H1 (cell line): ENCODE data around the gene SATL1. TPM values are rescaled to one million over a fixed set of nuclear protein-coding genes. Genes with fewer than 3 reads are reported as not detected.

ENCODE experiments used
- CTCF ChIA-PET: fragments of 300-600 bp; sonication (Branson Sonifier 250); formaldehyde crosslinking; loops from one replicate; lab custom pipeline; 2021; ENCODE audit not compliant: partially characterized antibody; lab: Charles Lee
- POLR2A ChIA-PET: fragments of 300-600 bp; sonication (Branson Sonifier 250); formaldehyde crosslinking; loops from one replicate; lab custom pipeline; 2021; ENCODE audit warnings: inconsistent platforms; ENCODE audit not compliant: partially characterized antibody; lab: Charles Lee
- DNase-seq, 2 experiments: peaks; one replicate each; pipeline versions ENCODE4 v3.0.0 to v3.0.0-alpha.2; 2010 to 2022; ENCODE audit warnings: low spot score in 2 of 2, low read depth in 1 of 2, mixed read lengths in 1 of 2
- FAIRE-seq: peaks from 2 replicates; lab custom pipeline; 2011; peaks lifted over from hg19 to GRCh38; lab: Jason Lieb, UNC
- H2AFZ ChIP-seq: 2 replicates; pipeline ENCODE4 v1.8.1; 2012; ENCODE audit warnings: low read length, inconsistent platforms
- H2AK5ac ChIP-seq: 2 replicates; pipeline ENCODE4 v1.6.1; 2013; ENCODE audit warnings: low read depth, low read length
- H2BK120ac ChIP-seq: replicated peaks from 2 replicates; pipeline ENCODE3; 2013; ENCODE audit warnings: low read depth, low read length, inconsistent platforms
- H2BK12ac ChIP-seq: 2 replicates; pipeline ENCODE4 v1.6.1; 2013; ENCODE audit warnings: low read depth, low read length
- H2BK15ac ChIP-seq: 2 replicates; pipeline ENCODE4 v1.6.1; 2013; ENCODE audit warnings: low read length
- H2BK20ac ChIP-seq: 2 replicates; pipeline ENCODE4 v1.6.1; 2013; ENCODE audit warnings: low read length
- H2BK5ac ChIP-seq: 2 replicates; pipeline ENCODE4 v1.6.1; 2013; ENCODE audit warnings: low read depth, low read length
- H3K14ac ChIP-seq: 2 replicates; pipeline ENCODE4 v1.6.1; 2013; ENCODE audit warnings: inconsistent platforms; ENCODE audit not compliant: insufficient read length
- H3K18ac ChIP-seq: 2 replicates; pipeline ENCODE4 v1.6.1; 2013; ENCODE audit warnings: low read length; ENCODE audit errors: extremely low read depth
- H3K23ac ChIP-seq: 2 replicates; pipeline ENCODE4 v1.6.1; 2013; ENCODE audit warnings: inconsistent platforms; ENCODE audit not compliant: insufficient read length
- H3K23me2 ChIP-seq: 2 replicates; pipeline ENCODE4 v1.6.1; 2013; ENCODE audit warnings: low read depth, low read length
- H3K27ac ChIP-seq: 2 replicates; pipeline ENCODE4 v1.6.1; 2011; ENCODE audit warnings: low read depth, low read length, inconsistent platforms
- H3K27me3 ChIP-seq, 4 experiments: replicated peaks in 1 of 4; 1 replicate in 1 of 4; 2 replicates in 3 of 4; pipeline versions ENCODE4 v1.6.1 to v1.8.1; 2011 to 2013; ENCODE audit warnings: low read length in 3 of 4, mild to moderate bottlenecking in 3 of 4, inconsistent platforms in 2 of 4, mixed read lengths in 2 of 4, moderate library complexity in 1 of 4; ENCODE audit not compliant: control insufficient read depth in 3 of 4, insufficient read depth in 3 of 4; ENCODE audit errors: extremely low read depth in 1 of 4
- H3K36me3 ChIP-seq, 4 experiments: 2 replicates each; pipeline versions ENCODE4 v1.6.1 to v1.8.1; 2011 to 2013; ENCODE audit warnings: mild to moderate bottlenecking in 4 of 4, low read length in 3 of 4, moderate library complexity in 2 of 4, control low read depth in 1 of 4, inconsistent platforms in 1 of 4; ENCODE audit not compliant: insufficient read depth in 4 of 4, control insufficient read depth in 2 of 4
- H3K4ac ChIP-seq: replicated peaks from 2 replicates; pipeline ENCODE3; 2013; ENCODE audit warnings: low read length, low read depth, mixed read lengths, inconsistent platforms; ENCODE audit not compliant: insufficient read length
- H3K4me1 ChIP-seq, 4 experiments: replicated peaks in 1 of 4; 1 replicate in 1 of 4; 2 replicates in 3 of 4; pipeline versions ENCODE4 v1.6.1 to v1.8.1; 2011 to 2013; ENCODE audit warnings: low read length in 3 of 4, inconsistent platforms in 2 of 4, mixed read lengths in 1 of 4; ENCODE audit not compliant: insufficient read depth in 4 of 4, control insufficient read depth in 3 of 4
- H3K4me2 ChIP-seq, 2 experiments: 2 replicates each; pipeline versions ENCODE4 v1.6.1 to v1.8.1; 2011 to 2013; ENCODE audit warnings: low read depth in 2 of 2, low read length in 2 of 2, control low read depth in 1 of 2, inconsistent platforms in 1 of 2, mild to moderate bottlenecking in 1 of 2; ENCODE audit not compliant: insufficient read depth in 1 of 2
- H3K4me3 ChIP-seq, 4 experiments: fragments of 200-600, 300-600 bp in 1 of 4; sonication (generic), shearing (Covaris generic), sonication (Bioruptor Twin) in 1 of 4; 2 replicates each; pipeline versions ENCODE4 v1.5.1 to v1.8.1; 2011 to 2016; ENCODE audit warnings: low read length in 4 of 4, low read depth in 3 of 4, control low read depth in 2 of 4, inconsistent platforms in 2 of 4, mild to moderate bottlenecking in 2 of 4, mixed read lengths in 1 of 4, moderate library complexity in 1 of 4; ENCODE audit not compliant: insufficient read depth in 2 of 4; ENCODE audit errors: extremely low read depth in 1 of 4
- H3K56ac ChIP-seq: replicated peaks from 2 replicates; pipeline ENCODE3; 2013; ENCODE audit warnings: low read depth, mild to moderate bottlenecking, mixed read lengths, low read length, inconsistent platforms; ENCODE audit not compliant: insufficient read length
- H3K79me1 ChIP-seq: 2 replicates; pipeline ENCODE4 v1.6.1; 2013; ENCODE audit warnings: low read depth, low read length, control low read depth
- H3K79me2 ChIP-seq, 2 experiments: 2 replicates each; pipeline versions ENCODE4 v1.6.1 to v1.8.1; 2012 to 2013; ENCODE audit warnings: low read length in 2 of 2, mild to moderate bottlenecking in 2 of 2, inconsistent platforms in 1 of 2; ENCODE audit not compliant: insufficient read depth in 2 of 2, control insufficient read depth in 1 of 2
- H3K9ac ChIP-seq, 4 experiments: replicated peaks in 1 of 4; 1 replicate in 1 of 4; 2 replicates in 3 of 4; pipeline versions ENCODE4 v1.6.1 to v1.8.1; 2011 to 2013; ENCODE audit warnings: low read depth in 3 of 4, low read length in 3 of 4, control low read depth in 2 of 4, mild to moderate bottlenecking in 2 of 4, moderate library complexity in 2 of 4, inconsistent platforms in 1 of 4; ENCODE audit errors: extremely low read depth in 1 of 4
- H3K9me3 ChIP-seq, 2 experiments: 2 replicates each; pipeline versions ENCODE4 v1.6.1 to v1.8.1; 2012 to 2013; ENCODE audit warnings: mild to moderate bottlenecking in 2 of 2, moderate library complexity in 2 of 2, control low read depth in 1 of 2, inconsistent platforms in 1 of 2, low read depth in 1 of 2, low read length in 1 of 2, mixed read lengths in 1 of 2; ENCODE audit not compliant: insufficient read depth in 2 of 2
- H4K20me1 ChIP-seq, 2 experiments: replicated peaks in 1 of 2; 2 replicates each; pipeline versions ENCODE3 to v1.8.1; 2011 to 2013; ENCODE audit warnings: inconsistent platforms in 2 of 2, low read length in 2 of 2, mild to moderate bottlenecking in 1 of 2; ENCODE audit not compliant: insufficient read depth in 2 of 2, control insufficient read depth in 1 of 2
- H4K5ac ChIP-seq: 2 replicates; pipeline ENCODE4 v1.6.1; 2013; ENCODE audit warnings: low read length, low read depth, mixed read lengths, inconsistent platforms; ENCODE audit not compliant: insufficient read length
- H4K8ac ChIP-seq: 2 replicates; pipeline ENCODE4 v1.8.0; 2013; ENCODE audit warnings: mild to moderate bottlenecking, moderate library complexity, low read length, inconsistent platforms; ENCODE audit not compliant: insufficient read depth; ENCODE audit errors: extremely low read depth
- H4K91ac ChIP-seq: replicated peaks from 2 replicates; pipeline ENCODE3; 2013; ENCODE audit warnings: low read length, mixed read lengths, inconsistent platforms; ENCODE audit not compliant: insufficient read length
- BRCA1 ChIP-seq: IDR thresholded peaks from 2 replicates; pipeline ENCODE4 v1.6.1; 2012; ENCODE audit warnings: low read depth, low read length, improper control_type of control experiment
- CTCF ChIP-seq, 3 experiments: IDR thresholded peaks; 1 replicate in 2 of 3; 2 replicates in 1 of 3; pipeline versions ENCODE4 v1.5.1 to v1.6.1; 2011; ENCODE audit warnings: low read length in 3 of 3, mild to moderate bottlenecking in 3 of 3, inconsistent platforms in 2 of 3, low read depth in 1 of 3, moderate library complexity in 1 of 3; ENCODE audit not compliant: insufficient read depth in 1 of 3; ENCODE audit errors: control extremely low read depth in 1 of 3
- RAD21 ChIP-seq, 2 experiments: IDR thresholded peaks in 1 of 2; conservative IDR thresholded peaks in 1 of 2; 2 replicates each; pipeline ENCODE4 v1.6.1; 2011; ENCODE audit warnings: low read depth in 2 of 2, low read length in 2 of 2, improper control_type of control experiment in 1 of 2, inconsistent platforms in 1 of 2, mild to moderate bottlenecking in 1 of 2, moderate library complexity in 1 of 2
- SIRT6 ChIP-seq: IDR thresholded peaks from one replicate; pipeline ENCODE4 v1.7.1; 2012; ENCODE audit warnings: low read length, inconsistent platforms
- YY1 ChIP-seq: IDR thresholded peaks from 2 replicates; pipeline ENCODE4 v1.6.1; 2011; ENCODE audit warnings: low read depth, mild to moderate bottlenecking, low read length
- ZNF274 ChIP-seq: IDR thresholded peaks from 2 replicates; pipeline ENCODE4 v1.7.0; 2012; ENCODE audit warnings: low read length, borderline replicate concordance; ENCODE audit errors: extremely low read depth
- WGBS, 2 experiments: shearing (Covaris generic) in 1 of 2; methylation state at CpG; one replicate each; pipeline versions ENCODE4 v1.1.6 to v1.1.7; 2013 to 2015; ENCODE audit warnings: low lambda C conversion rate in 2 of 2, mixed read lengths in 2 of 2, inconsistent platforms in 1 of 2, low coverage in 1 of 2, missing lambda C conversion rate in 1 of 2; ENCODE audit not compliant: insufficient replicate concordance in 2 of 2, insufficient coverage in 1 of 2, insufficient read length in 1 of 2; ENCODE audit errors: extremely low coverage in 1 of 2, missing lambda C conversion rate in 1 of 2; 5-methylcytosine and 5-hydroxymethylcytosine counted together
- polyA plus RNA-seq, 7 experiments: library from polyadenylated mRNA; depleted of rRNA in 3 of 7; stranded (reverse) in 5 of 7; unstranded in 2 of 7; fragments of >200 nt in 5 of 7; fragments of 200-250 nt in 2 of 7; gene quantifications; 1 replicate in 5 of 7; 2 replicates in 1 of 7; 4 replicates in 1 of 7; pipeline versions ENCODE4 v1.2.1 to v1.2.3, GENCODE V29; 2011 to 2013; ENCODE audit warnings: missing spikeins in 2 of 7, mixed read lengths in 2 of 7
- total RNA-seq: library from RNA; stranded (reverse); fragmentation: NEBNext Ultra II Directional; extraction: Animal tissue kit (Norgen Biotek cat#: 25700); gene quantifications from 2 replicates; pipeline ENCODE4 v1.2.1, GENCODE V29; 2021

The SATL1 gene
- total and polyA plus RNA-seq, 2 of the 8 experiments (the other 6 are each of a cell fraction or from before 2014, with no cell fraction given) = 0.06 to 0.17 TPM

- Histone ChIP-seq H2BK12ac (no peak overlapping the region), H3K36me3 (no peaks in the 10 kb centered on the region), H4K8ac (no peak overlapping the region), H4K91ac (no peak overlapping the region), H3K56ac (no peak overlapping the region), H3K23ac (no peak overlapping the region), H2BK5ac (no peak overlapping the region), H2BK15ac (no peak overlapping the region), H3K23me2 (no peaks in the 10 kb centered on the region), H2BK120ac (no peak overlapping the region), H3K27me3 (no peaks in the 10 kb centered on the region), H4K5ac (no peak overlapping the region), H3K9ac (no peak overlapping the region), H3K79me1 (no peaks in the 10 kb centered on the region), H4K20me1 (no peaks in the 10 kb centered on the region), H3K14ac (no peak overlapping the region), H3K18ac (no peak overlapping the region), H3K79me2 (no peaks in the 10 kb centered on the region), H2AK5ac (no peak overlapping the region), H3K4me2 (no peak overlapping the region), H2AFZ (no peak overlapping the region), H3K4me3 (no peak overlapping the region), H3K9me3 (no peaks in the 10 kb centered on the region), H3K4me1 (no peaks in the 10 kb centered on the region), H2BK20ac (no peak overlapping the region), H3K4ac (no peak overlapping the region), H3K27ac (no peak overlapping the region)
- CTCF ChIA-PET = interaction anchor here (0.6 to 3.9 kb wide), 12 partner anchors 11 to 386 kb away, joined by 3 to 38 read pairs (median 3); no protein-coding TSS in a partner anchor
- FAIRE-seq = peak; percentile 80
- peak in 1 of 2 experiments; percentile 56 for DNase-seq
- TF ChIP-seq CTCF (IDR thresholded peaks at IDR 0.05; ENCODE audit: control extremely low read depth in 1 of 3, insufficient read depth in 1 of 3, low read depth in 1 of 3, low read length in 3 of 3) = peak; percentile 36 to 60 (median 51)
- TF ChIP-seq YY1 = peak; percentile 87
- TF ChIP-seq ZNF274 = no peak
- no peak for TF ChIP-seq BRCA1
- TF ChIP-seq RAD21 (IDR thresholded peaks at IDR 0.05 in 1 of 2, conservative IDR thresholded peaks at IDR 0.05 in 1 of 2; ENCODE audit: low read depth in 2 of 2, low read length in 2 of 2) = peak; percentile 40 to 42; a peak in 3 of 4 replicates
- TF ChIP-seq SIRT6 = no peak
- 63 to 100% methylated on average over 2 to 7 of the region's 8 CpGs for WGBS, 2 experiments
- POLR2A ChIA-PET = no interaction called here
These were observed 134.3 kb downstream of the SATL1 start for GRCh38 chrX:85109235-85109634.
